ENCODE results near the gene RUNX2.

DNA sequence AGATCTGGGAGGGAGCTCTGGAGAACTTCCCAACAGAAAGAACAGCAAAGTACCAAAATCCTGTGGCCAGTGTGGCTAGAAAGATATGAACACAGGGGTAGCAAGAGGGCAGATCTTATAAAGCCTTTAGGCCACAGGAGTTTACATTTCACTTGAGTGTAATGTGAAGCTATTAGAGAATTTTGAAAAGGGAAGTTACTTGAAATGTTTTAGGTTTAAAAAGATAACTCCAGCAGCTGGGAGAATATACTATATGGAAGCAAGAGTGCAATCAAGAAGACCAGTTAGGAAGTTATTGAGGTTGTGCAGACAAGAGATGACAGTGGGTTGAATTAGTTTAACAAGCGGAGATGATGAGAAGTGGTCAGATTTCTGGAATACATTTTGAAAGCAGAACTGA lies 41.7 kb downstream of the RUNX2 start:
- no peak for TF ChIP-seq EZH2 (IDR thresholded peaks at IDR 0.05; ENCODE audit: borderline replicate concordance, insufficient read depth, low read depth, low read length, poor library complexity, severe bottlenecking)
- TF ChIP-seq, protein P1, sequence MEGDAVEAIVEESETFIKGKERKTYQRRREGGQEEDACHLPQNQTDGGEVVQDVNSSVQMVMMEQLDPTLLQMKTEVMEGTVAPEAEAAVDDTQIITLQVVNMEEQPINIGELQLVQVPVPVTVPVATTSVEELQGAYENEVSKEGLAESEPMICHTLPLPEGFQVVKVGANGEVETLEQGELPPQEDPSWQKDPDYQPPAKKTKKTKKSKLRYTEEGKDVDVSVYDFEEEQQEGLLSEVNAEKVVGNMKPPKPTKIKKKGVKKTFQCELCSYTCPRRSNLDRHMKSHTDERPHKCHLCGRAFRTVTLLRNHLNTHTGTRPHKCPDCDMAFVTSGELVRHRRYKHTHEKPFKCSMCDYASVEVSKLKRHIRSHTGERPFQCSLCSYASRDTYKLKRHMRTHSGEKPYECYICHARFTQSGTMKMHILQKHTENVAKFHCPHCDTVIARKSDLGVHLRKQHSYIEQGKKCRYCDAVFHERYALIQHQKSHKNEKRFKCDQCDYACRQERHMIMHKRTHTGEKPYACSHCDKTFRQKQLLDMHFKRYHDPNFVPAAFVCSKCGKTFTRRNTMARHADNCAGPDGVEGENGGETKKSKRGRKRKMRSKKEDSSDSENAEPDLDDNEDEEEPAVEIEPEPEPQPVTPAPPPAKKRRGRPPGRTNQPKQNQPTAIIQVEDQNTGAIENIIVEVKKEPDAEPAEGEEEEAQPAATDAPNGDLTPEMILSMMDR (IDR thresholded peaks at IDR 0.05): no peak
